ENCODE results near the gene ALDH3A2. TPM values are rescaled to one million over a fixed set of nuclear protein-coding genes. Genes with fewer than 3 reads are reported as not detected.

Gene ALDH3A2
- total and polyA plus RNA-seq, 7 experiments from 2014 or later, result 25.2 to 53.4 (median 31.8) TPM

- no peaks in the 10 kb centered on the region for H3K9me3 Mint-ChIP-seq
- no peaks in the 10 kb centered on the region for H3K4me1 Mint-ChIP-seq
- Histone ChIP-seq H3K4me1 (ENCODE audit: control insufficient read depth in 2 of 2, insufficient read depth in 2 of 2, low read length in 2 of 2) (no peaks in the 10 kb centered on the region), H3K4me3 (ENCODE audit: low read length) (no peak overlapping the region), H3K36me3 (ENCODE audit: control insufficient read depth in 2 of 3, insufficient read depth in 3 of 3, low read length in 3 of 3) (no peaks in the 10 kb centered on the region), H3K27ac (ENCODE audit: low read depth, low read length) (no peak overlapping the region), H3K9me3 (ENCODE audit: control insufficient read depth in 2 of 3, low read length in 3 of 3) (no peaks in the 10 kb centered on the region), H3K27me3 (ENCODE audit: control insufficient read depth in 2 of 2, insufficient read depth in 2 of 2, low read length in 2 of 2) (no peaks in the 10 kb centered on the region)
- H3K27me3 Mint-ChIP-seq, result no peaks in the 10 kb centered on the region
- ChIA-PET POLR2A (no interaction called here), CTCF (interaction anchor here (0.9 kb wide), 1 partner anchor 39 kb away, joined by 3 read pairs; no protein-coding TSS in a partner anchor)
- H3K4me3 Mint-ChIP-seq, result no peak overlapping the region
- no peak overlapping the region for H3K27ac Mint-ChIP-seq
- ATAC-seq (no peak), DNase-seq (no peak)
- no peaks in the 10 kb centered on the region for H3K36me3 Mint-ChIP-seq
- intact Hi-C loops (cut with micrococcal nuclease), result no loop called here
Observed at GRCh38 chr17:19705771-19706770, 57.5 kb downstream of the ALDH3A2 start.

DNA sequence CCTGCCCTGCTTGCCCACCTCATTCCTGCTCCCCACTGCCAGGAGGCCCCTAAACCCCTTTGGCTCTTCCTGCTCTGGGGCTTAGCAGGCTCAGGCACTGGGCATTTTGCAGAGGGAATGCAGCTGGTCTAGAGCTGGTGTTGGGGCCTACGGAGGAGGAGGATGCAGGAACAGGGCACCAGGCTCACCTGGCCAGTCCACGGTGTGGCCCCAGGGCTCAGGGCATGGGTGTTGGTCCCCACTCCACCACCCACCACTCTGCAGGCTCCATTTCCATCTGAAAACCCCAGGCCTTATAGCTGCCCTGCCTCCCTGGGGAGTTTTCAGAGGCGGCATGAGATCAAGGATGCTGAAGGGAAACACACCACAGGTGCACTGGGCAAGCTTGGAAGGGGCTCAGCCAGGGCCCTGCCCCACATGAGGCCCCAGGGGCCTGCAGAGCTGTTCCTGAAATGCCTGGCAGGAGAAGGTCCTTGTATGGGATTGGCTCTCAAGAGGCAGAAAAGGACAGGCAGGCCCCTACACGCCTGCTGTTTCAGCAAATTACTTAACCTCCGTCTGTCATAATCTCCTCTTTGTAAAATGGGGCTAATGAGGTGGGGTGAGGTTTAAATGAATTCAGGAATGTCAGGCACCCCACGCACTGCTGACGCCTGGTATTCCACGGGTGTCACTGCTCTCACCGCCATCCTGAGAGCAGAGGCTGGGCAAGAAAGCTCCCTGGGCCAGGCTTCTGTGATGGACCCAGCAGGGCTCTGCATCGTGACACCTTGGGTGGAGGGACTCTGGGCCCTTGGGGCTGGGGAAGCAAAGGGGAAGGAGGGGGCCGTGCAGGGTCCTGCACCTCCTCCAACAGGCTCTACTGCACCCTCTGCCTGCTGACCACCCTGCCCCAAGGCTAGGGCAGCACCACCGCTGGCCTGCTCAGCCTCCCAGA lies 58.5 kb downstream of the ALDH3A2 start:
- H3K9me3 Mint-ChIP-seq, result no peaks in the 10 kb centered on the region
- CTCF ChIA-PET, result no interaction called here
- no peaks in the 10 kb centered on the region for H3K4me1 Mint-ChIP-seq
- no peaks in the 10 kb centered on the region for H3K4me1 ChIP-seq (ENCODE audit: control insufficient read depth in 2 of 2, insufficient read depth in 2 of 2, low read length in 2 of 2)
- H3K27ac Mint-ChIP-seq, result peak overlapping the region in 1 of 9 donors; percentile 13
- H3K27me3 Mint-ChIP-seq, result no peaks in the 10 kb centered on the region
- POLR2A ChIA-PET, result no interaction called here
- H3K27ac ChIP-seq (ENCODE audit: low read depth, low read length), result no peak overlapping the region
- intact Hi-C loops (cut with micrococcal nuclease), result no loop called here
- no peaks in the 10 kb centered on the region for H3K9me3 ChIP-seq (ENCODE audit: control insufficient read depth in 2 of 3, low read length in 3 of 3)
- no peaks in the 10 kb centered on the region for H3K36me3 Mint-ChIP-seq
- DNase-seq, result no peak
- H3K36me3 ChIP-seq (ENCODE audit: control insufficient read depth in 2 of 3, insufficient read depth in 3 of 3, low read length in 3 of 3), result no peaks in the 10 kb centered on the region
- ATAC-seq, result no peak
- no peaks in the 10 kb centered on the region for H3K27me3 ChIP-seq (ENCODE audit: control insufficient read depth in 2 of 2, insufficient read depth in 2 of 2, low read length in 2 of 2)
- no peak overlapping the region for H3K4me3 ChIP-seq (ENCODE audit: low read length)
- H3K4me3 Mint-ChIP-seq, result no peak overlapping the region

DNA sequence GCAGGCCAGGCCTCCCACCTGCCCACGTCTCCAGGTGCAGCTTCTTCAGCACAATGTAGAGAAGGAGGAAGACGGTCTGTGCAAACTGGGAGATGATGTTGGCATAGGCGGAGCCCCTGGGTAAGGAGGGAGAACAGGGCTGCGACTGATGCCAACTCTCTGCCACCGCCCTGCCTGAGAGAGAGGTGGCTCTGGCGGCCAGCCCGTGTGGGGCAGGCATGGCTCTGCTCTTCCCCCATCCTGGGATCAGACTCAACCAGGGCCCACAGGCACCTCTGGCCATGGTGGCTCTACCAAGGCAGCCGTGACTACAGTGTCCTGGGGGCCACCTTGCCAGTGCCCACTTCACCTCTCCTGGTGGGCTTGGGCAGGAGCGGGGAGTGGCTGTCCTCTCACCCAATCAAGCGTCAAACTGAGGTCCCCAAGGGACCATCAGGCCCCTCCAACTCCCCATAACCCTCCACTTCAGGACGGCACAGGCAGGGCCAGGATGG lies 59.2 kb downstream of the ALDH3A2 start:
- intact Hi-C loops (cut with micrococcal nuclease), result no loop called here
- no peaks in the 10 kb centered on the region for H3K9me3 ChIP-seq (ENCODE audit: control insufficient read depth in 2 of 3, low read length in 3 of 3)
- DNase-seq (no peak), ATAC-seq (no peak)
- H3K27me3 ChIP-seq (ENCODE audit: control insufficient read depth in 2 of 2, insufficient read depth in 2 of 2, low read length in 2 of 2), result no peaks in the 10 kb centered on the region
- no peaks in the 10 kb centered on the region for H3K27me3 Mint-ChIP-seq
- H3K27ac Mint-ChIP-seq, result no peak overlapping the region
- H3K4me1 ChIP-seq (ENCODE audit: control insufficient read depth in 2 of 2, insufficient read depth in 2 of 2, low read length in 2 of 2), result no peaks in the 10 kb centered on the region
- no peak overlapping the region for H3K4me3 ChIP-seq (ENCODE audit: low read length)
- H3K36me3 ChIP-seq (ENCODE audit: control insufficient read depth in 2 of 3, insufficient read depth in 3 of 3, low read length in 3 of 3), result no peaks in the 10 kb centered on the region
- H3K36me3 Mint-ChIP-seq, result no peaks in the 10 kb centered on the region
- ChIA-PET CTCF (no interaction called here), POLR2A (no interaction called here)
- no peaks in the 10 kb centered on the region for H3K9me3 Mint-ChIP-seq
- H3K4me3 Mint-ChIP-seq, result no peak overlapping the region
- H3K4me1 Mint-ChIP-seq, result no peaks in the 10 kb centered on the region
- H3K27ac ChIP-seq (ENCODE audit: low read depth, low read length), result no peak overlapping the region

DNA sequence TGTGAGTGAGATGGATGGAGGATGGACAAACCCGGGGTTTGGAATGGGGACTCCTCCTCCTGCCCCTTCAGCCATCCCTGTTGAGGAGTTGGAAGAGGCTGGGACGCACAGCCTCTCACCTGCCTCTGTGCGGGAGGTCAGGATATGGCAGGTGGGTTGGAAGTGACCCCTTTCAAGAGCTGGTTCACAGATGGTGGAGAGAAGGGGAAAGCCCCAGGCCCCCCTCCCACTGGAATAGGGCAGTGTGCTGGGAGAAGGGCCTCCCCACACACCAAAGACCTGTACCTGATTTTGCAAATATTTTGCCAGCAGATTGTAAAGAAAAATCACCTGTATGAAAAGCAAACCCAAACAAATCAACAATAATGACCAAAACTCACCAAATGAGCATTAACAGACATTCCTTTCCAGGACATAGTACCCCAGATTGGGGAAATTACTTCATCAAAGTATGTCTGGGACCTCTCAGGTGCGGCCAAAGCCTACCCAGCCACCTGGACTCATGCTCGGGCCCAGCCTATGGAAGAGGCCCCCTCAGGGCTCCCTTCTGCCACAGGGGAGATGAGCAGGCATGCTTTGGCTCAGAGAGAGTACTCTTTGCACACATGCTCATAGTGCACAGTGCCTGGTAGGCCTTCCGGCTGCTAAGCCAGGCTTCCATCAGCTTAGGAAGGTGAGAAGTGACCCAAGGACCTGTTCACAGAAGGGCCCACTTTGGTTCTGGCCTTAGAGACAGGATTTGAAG lies 60.1 kb downstream of the ALDH3A2 start:
- no peak overlapping the region for H3K27ac ChIP-seq (ENCODE audit: low read depth, low read length)
- Mint-ChIP-seq H3K9me3 (no peaks in the 10 kb centered on the region), H3K4me3 (no peak overlapping the region), H3K27ac (no peak overlapping the region), H3K36me3 (no peaks in the 10 kb centered on the region), H3K4me1 (no peaks in the 10 kb centered on the region), H3K27me3 (no peaks in the 10 kb centered on the region)
- no peak for DNase-seq
- intact Hi-C loops (cut with micrococcal nuclease), result no loop called here
- ChIA-PET POLR2A (no interaction called here), CTCF (no interaction called here)
- no peaks in the 10 kb centered on the region for H3K9me3 ChIP-seq (ENCODE audit: control insufficient read depth in 2 of 3, low read length in 3 of 3)
- no peaks in the 10 kb centered on the region for H3K4me1 ChIP-seq (ENCODE audit: control insufficient read depth in 2 of 2, insufficient read depth in 2 of 2, low read length in 2 of 2)
- H3K36me3 ChIP-seq (ENCODE audit: control insufficient read depth in 2 of 3, insufficient read depth in 3 of 3, low read length in 3 of 3), result no peaks in the 10 kb centered on the region
- no peak overlapping the region for H3K4me3 ChIP-seq (ENCODE audit: low read length)
- ATAC-seq, result no peak
- H3K27me3 ChIP-seq (ENCODE audit: control insufficient read depth in 2 of 2, insufficient read depth in 2 of 2, low read length in 2 of 2), result no peaks in the 10 kb centered on the region

- CTCF ChIA-PET, result no interaction called here
- intact Hi-C loops (cut with micrococcal nuclease), result no loop called here
- H3K36me3 Mint-ChIP-seq, result no peaks in the 10 kb centered on the region
Observed at GRCh38 chr17:19709841-19710240, 61.3 kb downstream of the ALDH3A2 start.

DNA sequence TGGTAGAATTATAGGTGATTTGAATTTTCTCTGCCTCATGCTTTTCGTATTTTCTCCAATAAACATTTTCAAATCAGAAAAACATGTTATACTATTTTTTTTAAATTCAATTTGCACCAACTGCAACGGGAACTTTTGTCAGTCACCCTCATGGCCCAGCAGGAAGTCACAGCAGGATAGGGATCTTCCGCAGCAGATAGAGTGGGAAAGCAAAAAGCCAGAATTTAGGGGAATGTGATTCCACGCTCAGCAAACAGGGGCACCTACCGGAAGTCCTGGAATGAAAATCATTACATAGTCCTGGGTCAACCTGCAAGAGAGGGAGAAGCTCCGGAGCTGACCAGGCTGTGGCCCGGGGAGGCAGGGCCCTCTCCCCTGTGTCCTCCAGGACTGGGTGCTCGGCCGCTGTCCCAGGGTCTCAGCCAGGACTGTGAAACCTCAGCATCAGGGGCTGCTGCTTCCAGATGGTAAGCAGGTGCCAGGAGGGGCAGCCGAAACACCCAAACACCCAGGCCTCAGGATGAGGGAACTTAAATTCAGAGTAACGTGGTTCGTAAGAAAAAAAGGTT lies 64.0 kb downstream of the ALDH3A2 start:
- H3K27me3 Mint-ChIP-seq, result no peaks in the 10 kb centered on the region

More at GRCh38 chr17:19709841-19710240, 61.3 kb downstream of the ALDH3A2 start:
- H3K4me3 ChIP-seq (ENCODE audit: low read length), result no peak overlapping the region
- no peaks in the 10 kb centered on the region for H3K27me3 ChIP-seq (ENCODE audit: control insufficient read depth in 2 of 2, insufficient read depth in 2 of 2, low read length in 2 of 2)
- Mint-ChIP-seq H3K27me3 (no peaks in the 10 kb centered on the region), H3K4me1 (peaks cover 0 to 2% (median 0%) of the 10 kb centered on the region in 7 donors), H3K9me3 (no peaks in the 10 kb centered on the region), H3K4me3 (no peak overlapping the region), H3K27ac (no peak overlapping the region)
- no peak for ATAC-seq
- H3K9me3 ChIP-seq (ENCODE audit: control insufficient read depth in 2 of 3, low read length in 3 of 3), result no peaks in the 10 kb centered on the region
- no peak overlapping the region for H3K27ac ChIP-seq (ENCODE audit: low read depth, low read length)
- DNase-seq, result no peak
- POLR2A ChIA-PET, result interaction anchor here (0.6 to 1.3 kb wide), 2 partner anchors 10 to 61 kb away, joined by 3 to 6 read pairs; partner anchors contain the start of gene ALDH3A2
- no peaks in the 10 kb centered on the region for H3K4me1 ChIP-seq (ENCODE audit: control insufficient read depth in 2 of 2, insufficient read depth in 2 of 2, low read length in 2 of 2)
- no peaks in the 10 kb centered on the region for H3K36me3 ChIP-seq (ENCODE audit: control insufficient read depth in 2 of 3, insufficient read depth in 3 of 3, low read length in 3 of 3)

More for the DNA sequence above, 64.0 kb downstream of the ALDH3A2 start:
- no peak overlapping the region for H3K4me3 Mint-ChIP-seq
- no peaks in the 10 kb centered on the region for H3K36me3 Mint-ChIP-seq
- peaks cover 0 to 2% (median 0%) of the 10 kb centered on the region in 7 donors for H3K4me1 Mint-ChIP-seq
- POLR2A ChIA-PET, result no interaction called here
- Histone ChIP-seq H3K4me1 (ENCODE audit: control insufficient read depth in 2 of 2, insufficient read depth in 2 of 2, low read length in 2 of 2) (no peaks in the 10 kb centered on the region), H3K27me3 (ENCODE audit: control insufficient read depth in 2 of 2, insufficient read depth in 2 of 2, low read length in 2 of 2) (no peaks in the 10 kb centered on the region), H3K36me3 (ENCODE audit: control insufficient read depth in 2 of 3, insufficient read depth in 3 of 3, low read length in 3 of 3) (no peaks in the 10 kb centered on the region), H3K27ac (ENCODE audit: low read depth, low read length) (no peak overlapping the region), H3K4me3 (ENCODE audit: low read length) (no peak overlapping the region), H3K9me3 (ENCODE audit: control insufficient read depth in 2 of 3, low read length in 3 of 3) (no peaks in the 10 kb centered on the region)
- intact Hi-C loops (cut with micrococcal nuclease), result no loop called here
- CTCF ChIA-PET, result no interaction called here
- DNase-seq (no peak), ATAC-seq (no peak)
- H3K27ac Mint-ChIP-seq, result no peak overlapping the region
- no peaks in the 10 kb centered on the region for H3K9me3 Mint-ChIP-seq
